Measurements from ENCODE around the gene TRIM62. TPM values are rescaled to one million over a fixed set of nuclear protein-coding genes. Genes with fewer than 3 reads are reported as not detected.

TRIM62 gene
- total and polyA plus RNA-seq, 7 experiments from 2014 or later: 3.6 to 24.2 (median 18.4) TPM

- peaks cover 0 to 21% (median 6%) of the 10 kb centered on the region in 5 donors for H3K36me3 Mint-ChIP-seq
Measured at GRCh38 chr1:33149453-33150190, 32.2 kb downstream of the TRIM62 start.

GRCh38 chr1:33148615-33149014 lies 33.2 kb downstream of the TRIM62 start:
- Mint-ChIP-seq H3K9me3 (no peaks in the 10 kb centered on the region), H3K4me3 (no peak overlapping the region), H3K4me1 (peaks cover 0 to 11% (median 4%) of the 10 kb centered on the region in 7 donors), H3K27ac (peak overlapping the region in 1 of 9 donors; percentile 88), H3K36me3 (peaks cover 0 to 17% (median 6%) of the 10 kb centered on the region in 5 donors), H3K27me3 (no peaks in the 10 kb centered on the region)
- no peaks in the 10 kb centered on the region for H3K27me3 ChIP-seq (ENCODE audit: control insufficient read depth in 2 of 2, insufficient read depth in 2 of 2, low read length in 2 of 2)
- H3K27ac ChIP-seq (ENCODE audit: low read depth, low read length): no peak overlapping the region
- no peaks in the 10 kb centered on the region for H3K9me3 ChIP-seq (ENCODE audit: control insufficient read depth in 2 of 3, low read length in 3 of 3)
- DNase-seq (no peak), ATAC-seq (no peak)
- H3K4me3 ChIP-seq (ENCODE audit: low read length): no peak overlapping the region
- intact Hi-C loops (cut with micrococcal nuclease): loop anchor here in 1 of 2 donors (1.0 kb wide), 1 partner anchor 215 kb away; no protein-coding TSS in a partner anchor
- H3K4me1 ChIP-seq (ENCODE audit: control insufficient read depth in 2 of 2, insufficient read depth in 2 of 2, low read length in 2 of 2): peaks cover 0 to 3% of the 10 kb centered on the region in 2 donors
- H3K36me3 ChIP-seq (ENCODE audit: control insufficient read depth in 2 of 3, insufficient read depth in 3 of 3, low read length in 3 of 3): peaks cover 0 to 51% (median 0%) of the 10 kb centered on the region in 3 experiments
- ChIA-PET CTCF (no interaction called here), POLR2A (no interaction called here)

More at GRCh38 chr1:33149453-33150190, 32.2 kb downstream of the TRIM62 start:
- peaks cover 0 to 47% (median 0%) of the 10 kb centered on the region in 3 experiments for H3K36me3 ChIP-seq (ENCODE audit: control insufficient read depth in 2 of 3, insufficient read depth in 3 of 3, low read length in 3 of 3)
- H3K27me3 ChIP-seq (ENCODE audit: control insufficient read depth in 2 of 2, insufficient read depth in 2 of 2, low read length in 2 of 2): no peaks in the 10 kb centered on the region
- no peak overlapping the region for H3K27ac ChIP-seq (ENCODE audit: low read depth, low read length)
- no peak overlapping the region for H3K4me3 ChIP-seq (ENCODE audit: low read length)
- Mint-ChIP-seq H3K27ac (peak overlapping the region in 2 of 9 donors; percentile 7 to 51), H3K4me3 (no peak overlapping the region), H3K9me3 (no peaks in the 10 kb centered on the region), H3K27me3 (no peaks in the 10 kb centered on the region), H3K4me1 (peaks cover 0 to 11% (median 5%) of the 10 kb centered on the region in 7 donors)
- POLR2A ChIA-PET: interaction anchor here (0.7 kb wide), 1 partner anchor 187 kb away, joined by 4 read pairs; no protein-coding TSS in a partner anchor
- ATAC-seq: no peak
- CTCF ChIA-PET: interaction anchor here (0.6 kb wide), 1 partner anchor 21 kb away, joined by 6 read pairs; no protein-coding TSS in a partner anchor
- peaks cover 0 to 5% of the 10 kb centered on the region in 2 donors for H3K4me1 ChIP-seq (ENCODE audit: control insufficient read depth in 2 of 2, insufficient read depth in 2 of 2, low read length in 2 of 2)
- no peak for DNase-seq
- intact Hi-C loops (cut with micrococcal nuclease): no loop called here
- H3K9me3 ChIP-seq (ENCODE audit: control insufficient read depth in 2 of 3, low read length in 3 of 3): no peaks in the 10 kb centered on the region

GRCh38 chr1:33147997-33148314 lies 33.9 kb downstream of the TRIM62 start:
- no peaks in the 10 kb centered on the region for H3K9me3 Mint-ChIP-seq
- ChIA-PET CTCF (interaction anchor here (0.6 kb wide), 1 partner anchor 214 kb away, joined by 3 read pairs; no protein-coding TSS in a partner anchor), POLR2A (no interaction called here)
- Histone ChIP-seq H3K27ac (ENCODE audit: low read depth, low read length) (no peak overlapping the region), H3K36me3 (ENCODE audit: control insufficient read depth in 2 of 3, insufficient read depth in 3 of 3, low read length in 3 of 3) (peaks cover 0 to 48% (median 0%) of the 10 kb centered on the region in 3 experiments), H3K9me3 (ENCODE audit: control insufficient read depth in 2 of 3, low read length in 3 of 3) (no peaks in the 10 kb centered on the region), H3K4me3 (ENCODE audit: low read length) (no peak overlapping the region), H3K27me3 (ENCODE audit: control insufficient read depth in 2 of 2, insufficient read depth in 2 of 2, low read length in 2 of 2) (no peaks in the 10 kb centered on the region), H3K4me1 (ENCODE audit: control insufficient read depth in 2 of 2, insufficient read depth in 2 of 2, low read length in 2 of 2) (no peaks in the 10 kb centered on the region)
- H3K36me3 Mint-ChIP-seq: peaks cover 0 to 17% (median 6%) of the 10 kb centered on the region in 5 donors
- H3K27ac Mint-ChIP-seq: peak overlapping the region in 2 of 9 donors; percentile 30 to 76
- ATAC-seq (no peak), DNase-seq (peak in 2 of 9 donors; percentile 12 to 14)
- intact Hi-C loops (cut with micrococcal nuclease): loop anchor here in 1 of 2 donors (1.0 kb wide), 1 partner anchor 215 kb away; no protein-coding TSS in a partner anchor
- H3K27me3 Mint-ChIP-seq: no peaks in the 10 kb centered on the region
- peaks cover 0 to 10% (median 4%) of the 10 kb centered on the region in 7 donors for H3K4me1 Mint-ChIP-seq
- H3K4me3 Mint-ChIP-seq: no peak overlapping the region

GRCh38 chr1:33147275-33147996 lies 34.4 kb downstream of the TRIM62 start:
- H3K9me3 Mint-ChIP-seq: no peaks in the 10 kb centered on the region
- no peak overlapping the region for H3K4me3 Mint-ChIP-seq
- intact Hi-C loops (cut with micrococcal nuclease): no loop called here
- Histone ChIP-seq H3K36me3 (ENCODE audit: control insufficient read depth in 2 of 3, insufficient read depth in 3 of 3, low read length in 3 of 3) (peaks cover 0 to 43% (median 0%) of the 10 kb centered on the region in 3 experiments), H3K9me3 (ENCODE audit: control insufficient read depth in 2 of 3, low read length in 3 of 3) (no peaks in the 10 kb centered on the region), H3K27ac (ENCODE audit: low read depth, low read length) (no peak overlapping the region), H3K4me3 (ENCODE audit: low read length) (no peak overlapping the region), H3K4me1 (ENCODE audit: control insufficient read depth in 2 of 2, insufficient read depth in 2 of 2, low read length in 2 of 2) (no peaks in the 10 kb centered on the region), H3K27me3 (ENCODE audit: control insufficient read depth in 2 of 2, insufficient read depth in 2 of 2, low read length in 2 of 2) (no peaks in the 10 kb centered on the region)
- H3K27ac Mint-ChIP-seq: peak overlapping the region in 2 of 9 donors; percentile 30 to 76
- ChIA-PET CTCF (interaction anchor here (0.6 kb wide), 1 partner anchor 214 kb away, joined by 3 read pairs; no protein-coding TSS in a partner anchor), POLR2A (no interaction called here)
- H3K27me3 Mint-ChIP-seq: no peaks in the 10 kb centered on the region
- no peak for ATAC-seq
- H3K36me3 Mint-ChIP-seq: peaks cover 0 to 14% (median 6%) of the 10 kb centered on the region in 5 donors
- peaks cover 0 to 9% (median 4%) of the 10 kb centered on the region in 7 donors for H3K4me1 Mint-ChIP-seq
- DNase-seq: no peak

- CTCF ChIA-PET: interaction anchor here (1.3 kb wide), 1 partner anchor 19 kb away, joined by 3 read pairs; no protein-coding TSS in a partner anchor
- no peak for DNase-seq
- Mint-ChIP-seq H3K36me3 (peaks cover 0 to 14% (median 6%) of the 10 kb centered on the region in 5 donors), H3K27me3 (no peaks in the 10 kb centered on the region), H3K27ac (no peak overlapping the region), H3K4me1 (peaks cover 4 to 11% (median 5%) of the 10 kb centered on the region in 7 donors), H3K9me3 (no peaks in the 10 kb centered on the region), H3K4me3 (no peak overlapping the region)
- POLR2A ChIA-PET: no interaction called here
- H3K27ac ChIP-seq (ENCODE audit: low read depth, low read length): no peak overlapping the region
- no peaks in the 10 kb centered on the region for H3K27me3 ChIP-seq (ENCODE audit: control insufficient read depth in 2 of 2, insufficient read depth in 2 of 2, low read length in 2 of 2)
- peaks cover 0 to 43% (median 0%) of the 10 kb centered on the region in 3 experiments for H3K36me3 ChIP-seq (ENCODE audit: control insufficient read depth in 2 of 3, insufficient read depth in 3 of 3, low read length in 3 of 3)
- no peak for ATAC-seq
- H3K9me3 ChIP-seq (ENCODE audit: control insufficient read depth in 2 of 3, low read length in 3 of 3): no peaks in the 10 kb centered on the region
- no peak overlapping the region for H3K4me3 ChIP-seq (ENCODE audit: low read length)
- H3K4me1 ChIP-seq (ENCODE audit: control insufficient read depth in 2 of 2, insufficient read depth in 2 of 2, low read length in 2 of 2): no peaks in the 10 kb centered on the region
- intact Hi-C loops (cut with micrococcal nuclease): no loop called here
Measured at GRCh38 chr1:33146003-33146402, 35.8 kb downstream of the TRIM62 start.

- Mint-ChIP-seq H3K36me3 (peaks cover 0 to 9% (median 6%) of the 10 kb centered on the region in 5 donors), H3K4me3 (no peak overlapping the region), H3K9me3 (no peaks in the 10 kb centered on the region), H3K27me3 (no peaks in the 10 kb centered on the region), H3K4me1 (peaks cover 4 to 21% (median 7%) of the 10 kb centered on the region in 7 donors), H3K27ac (peak overlapping the region in 2 of 9 donors; percentile 9 to 54)
- intact Hi-C loops (cut with micrococcal nuclease): loop anchor here in 1 of 2 donors (2.0 kb wide), 1 partner anchor 15 kb away; no protein-coding TSS in a partner anchor
- Histone ChIP-seq H3K9me3 (ENCODE audit: control insufficient read depth in 2 of 3, low read length in 3 of 3) (no peaks in the 10 kb centered on the region), H3K4me1 (ENCODE audit: control insufficient read depth in 2 of 2, insufficient read depth in 2 of 2, low read length in 2 of 2) (no peaks in the 10 kb centered on the region), H3K4me3 (ENCODE audit: low read length) (no peak overlapping the region), H3K27ac (ENCODE audit: low read depth, low read length) (no peak overlapping the region), H3K36me3 (ENCODE audit: control insufficient read depth in 2 of 3, insufficient read depth in 3 of 3, low read length in 3 of 3) (peaks cover 0 to 36% (median 0%) of the 10 kb centered on the region in 3 experiments), H3K27me3 (ENCODE audit: control insufficient read depth in 2 of 2, insufficient read depth in 2 of 2, low read length in 2 of 2) (no peaks in the 10 kb centered on the region)
- ATAC-seq (peak; percentile 63), DNase-seq (no peak)
- ChIA-PET CTCF (no interaction called here), POLR2A (interaction anchor here (1.0 kb wide), 1 partner anchor 13 kb away, joined by 3 read pairs; no protein-coding TSS in a partner anchor)
Measured at GRCh38 chr1:33143698-33144097, 38.1 kb downstream of the TRIM62 start.

Measured in naive thymus-derived CD4-positive, alpha-beta T cell (primary cell).